Ovary (tissue), 9 donors: Measurements from ENCODE around the gene AFAP1L2. TPM values are rescaled to one million over a fixed set of nuclear protein-coding genes. Genes with fewer than 3 reads are reported as not detected.

Experiments
- DNase-seq, 5 donors: peaks; one replicate each; pipeline ENCODE4 v3.0.0-alpha.2; 2019 to 2020
- H3K27ac ChIP-seq, 2 donors: fragments of 200-600 bp; one replicate each; pipeline versions ENCODE4 v1.5.1 to v1.8.0; 2019 to 2022
- H3K27me3 ChIP-seq: fragments of 200-600 bp; one replicate; pipeline ENCODE4 v1.8.0; 2022
- H3K36me3 ChIP-seq: fragments of 200-600 bp; sonication (generic); one replicate; pipeline ENCODE4 v1.5.1; 2019
- H3K4me1 ChIP-seq: one replicate; pipeline ENCODE4 v1.8.1; 2013; ENCODE audit warnings: mild to moderate bottlenecking, moderate library complexity; ENCODE audit not compliant: insufficient read depth
- H3K4me3 ChIP-seq: fragments of 200-600 bp; sonication (generic); one replicate; pipeline ENCODE4 v1.5.1; 2017
- H3K9me3 ChIP-seq, 2 donors: fragments of 200-600 bp in 1 of 2; sonication (generic) in 1 of 2; one replicate each; pipeline versions ENCODE4 v1.5.1 to v1.8.1; 2013 to 2019; ENCODE audit warnings: mild to moderate bottlenecking in 1 of 2, moderate library complexity in 1 of 2
- EP300 ChIP-seq: sonication (generic); formaldehyde crosslinking; IDR thresholded peaks from one replicate; pipeline ENCODE4 v1.6.1; 2017; ENCODE audit warnings: antibody characterized with exemption
- POLR2A ChIP-seq: fragments of 450-650 bp; IDR thresholded peaks from one replicate; pipeline ENCODE4 v1.6.1; 2017; ENCODE audit warnings: antibody characterized with exemption, mild to moderate bottlenecking, moderate library complexity
- WGBS, 3 donors: extraction: QIAGEN DNeasy Blood & Tissue Kit in 1 of 3; methylation state at CpG; one replicate each; pipeline versions ENCODE4 v1.1.5 to v1.1.7; 2013 to 2017; 5-methylcytosine and 5-hydroxymethylcytosine counted together
- intact Hi-C, 4 donors: fragments of 100-400 bp; cut with DNase I; formaldehyde crosslinking; loops; one replicate each; pipeline versions ENCODE4 v1.11.0 to v1.15.1; 2022 to 2023
- polyA plus RNA-seq, 2 donors: library from polyadenylated mRNA; stranded (reverse); fragments of 200-250 nt in 1 of 2; fragments of 350-450 nt in 1 of 2; fragmentation: Illumina TruSeq in 1 of 2; extraction: RNeasy Lipid Tissue Mini Kit (QIAGEN cat#74804) in 1 of 2; gene quantifications; one replicate each; pipeline ENCODE4 v1.2.3, GENCODE V29; 2013 to 2014
- total RNA-seq, 7 donors: library from RNA; depleted of rRNA in 2 of 7; stranded (reverse); fragments of >200 nt in 2 of 7; fragmentation: NEBNext Ultra II Directional in 3 of 7; extraction: Animal tissue kit (Norgen Biotek cat#: 25700) in 3 of 7; gene quantifications; one replicate each; pipeline versions ENCODE4 v1.1.0 to v1.2.4, GENCODE V29; 2016 to 2023
- TF ChIP-seq, protein P1 (sequence below), 3 donors: fragments of 450-650 bp in 2 of 3; fragments of 200-600 bp in 1 of 3; IDR thresholded peaks; one replicate each; pipeline versions ENCODE4 v1.5.1 to v1.8.0; 2016 to 2022; ENCODE audit warnings: antibody characterized with exemption in 3 of 3, mild to moderate bottlenecking in 1 of 3
- donor health status: DM: no; HTN: no; CAD: no; lungs with moderate emphysema.
- donor health status: DM: no; HTN: no; CAD: no.
- donor health status: Bipolar disorder and iron deficiency.
- donor health status: DM: yes; HTN: yes; CAD: no.
- donor health status: DM: no; HTN: no; CAD: no.
- donor health status: DM: yes; HTN: yes; CAD: no.

The AFAP1L2 gene
- total and polyA plus RNA-seq, 9 donors, result 9.8 to 53.7 (median 23.3) TPM

DNA sequence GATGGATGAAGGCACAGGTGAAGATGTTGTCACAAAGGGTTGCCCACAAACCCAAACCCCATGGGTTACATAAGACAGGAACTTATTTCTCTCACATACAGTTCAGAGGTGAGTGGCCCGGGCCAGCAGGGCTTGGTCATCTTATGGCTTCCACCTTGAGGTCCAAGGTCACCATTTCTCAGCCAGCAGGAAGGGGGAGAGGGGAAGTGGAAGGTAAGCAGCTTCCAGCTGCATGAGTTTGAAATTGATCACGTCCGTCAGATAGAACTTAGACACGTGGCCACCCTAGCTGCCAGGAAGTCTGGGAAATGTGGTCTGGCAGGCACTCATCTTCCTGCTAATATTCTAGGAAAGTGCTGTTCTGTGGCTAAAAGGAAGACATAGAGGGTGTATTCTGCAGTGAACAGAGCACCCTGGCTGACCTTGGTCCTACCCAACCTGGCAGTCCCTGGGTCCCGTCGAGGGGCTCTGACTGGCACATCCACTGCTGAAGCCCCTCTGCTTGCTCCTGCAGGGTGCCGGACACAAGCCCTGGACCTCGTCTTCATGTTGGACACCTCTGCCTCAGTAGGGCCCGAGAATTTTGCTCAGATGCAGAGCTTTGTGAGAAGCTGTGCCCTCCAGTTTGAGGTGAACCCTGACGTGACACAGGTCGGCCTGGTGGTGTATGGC, 115.7 kb downstream of the AFAP1L2 start:
- TF ChIP-seq, protein P1, sequence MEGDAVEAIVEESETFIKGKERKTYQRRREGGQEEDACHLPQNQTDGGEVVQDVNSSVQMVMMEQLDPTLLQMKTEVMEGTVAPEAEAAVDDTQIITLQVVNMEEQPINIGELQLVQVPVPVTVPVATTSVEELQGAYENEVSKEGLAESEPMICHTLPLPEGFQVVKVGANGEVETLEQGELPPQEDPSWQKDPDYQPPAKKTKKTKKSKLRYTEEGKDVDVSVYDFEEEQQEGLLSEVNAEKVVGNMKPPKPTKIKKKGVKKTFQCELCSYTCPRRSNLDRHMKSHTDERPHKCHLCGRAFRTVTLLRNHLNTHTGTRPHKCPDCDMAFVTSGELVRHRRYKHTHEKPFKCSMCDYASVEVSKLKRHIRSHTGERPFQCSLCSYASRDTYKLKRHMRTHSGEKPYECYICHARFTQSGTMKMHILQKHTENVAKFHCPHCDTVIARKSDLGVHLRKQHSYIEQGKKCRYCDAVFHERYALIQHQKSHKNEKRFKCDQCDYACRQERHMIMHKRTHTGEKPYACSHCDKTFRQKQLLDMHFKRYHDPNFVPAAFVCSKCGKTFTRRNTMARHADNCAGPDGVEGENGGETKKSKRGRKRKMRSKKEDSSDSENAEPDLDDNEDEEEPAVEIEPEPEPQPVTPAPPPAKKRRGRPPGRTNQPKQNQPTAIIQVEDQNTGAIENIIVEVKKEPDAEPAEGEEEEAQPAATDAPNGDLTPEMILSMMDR (IDR thresholded peaks at IDR 0.05), result no peak
- TF ChIP-seq EP300, result no peak
- TF ChIP-seq POLR2A, result no peak
- no peak overlapping the region for H3K4me3 ChIP-seq
- WGBS, 3 donors, result 63 to 71% (median 69%) methylated on average over 9 to 11 of the region's 11 CpGs
- no peak for DNase-seq
- H3K36me3 ChIP-seq, result no peaks in the 10 kb centered on the region
- H3K27ac ChIP-seq, result no peak overlapping the region
- no peaks in the 10 kb centered on the region for H3K9me3 ChIP-seq
- no peaks in the 10 kb centered on the region for H3K4me1 ChIP-seq
- H3K27me3 ChIP-seq, result no peaks in the 10 kb centered on the region
- intact Hi-C loops, result no loop called here

DNA sequence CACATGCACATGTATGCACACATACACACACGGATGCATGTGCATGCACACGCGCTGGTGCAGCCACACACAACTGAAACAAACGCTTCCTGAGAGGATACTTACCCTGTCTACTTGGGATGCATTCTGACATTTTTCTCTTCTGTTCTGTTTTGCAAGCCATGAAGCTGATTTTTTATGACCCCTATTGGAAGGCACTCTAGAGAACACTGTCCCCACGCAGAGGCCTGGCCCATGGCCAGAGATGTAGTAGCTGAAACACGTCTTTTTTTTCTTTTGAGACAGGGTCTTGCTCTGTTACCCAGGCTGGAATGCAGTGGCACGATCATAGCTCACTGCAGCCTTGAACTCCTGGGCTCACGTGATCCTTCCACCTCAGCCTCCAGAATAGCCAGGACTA, 117.4 kb downstream of the AFAP1L2 start:
- WGBS, 3 donors, result 22 to 28% (median 26%) methylated on average over 8 of the region's 8 CpGs
- Histone ChIP-seq H3K4me1 (no peaks in the 10 kb centered on the region), H3K27me3 (no peaks in the 10 kb centered on the region), H3K4me3 (no peak overlapping the region), H3K36me3 (no peaks in the 10 kb centered on the region), H3K27ac (no peak overlapping the region), H3K9me3 (no peaks in the 10 kb centered on the region)
- TF ChIP-seq, protein P1 (IDR thresholded peaks at IDR 0.05), result no peak
- no peak for TF ChIP-seq EP300
- no peak for TF ChIP-seq POLR2A
- no peak for DNase-seq
- intact Hi-C loops, result no loop called here

DNA sequence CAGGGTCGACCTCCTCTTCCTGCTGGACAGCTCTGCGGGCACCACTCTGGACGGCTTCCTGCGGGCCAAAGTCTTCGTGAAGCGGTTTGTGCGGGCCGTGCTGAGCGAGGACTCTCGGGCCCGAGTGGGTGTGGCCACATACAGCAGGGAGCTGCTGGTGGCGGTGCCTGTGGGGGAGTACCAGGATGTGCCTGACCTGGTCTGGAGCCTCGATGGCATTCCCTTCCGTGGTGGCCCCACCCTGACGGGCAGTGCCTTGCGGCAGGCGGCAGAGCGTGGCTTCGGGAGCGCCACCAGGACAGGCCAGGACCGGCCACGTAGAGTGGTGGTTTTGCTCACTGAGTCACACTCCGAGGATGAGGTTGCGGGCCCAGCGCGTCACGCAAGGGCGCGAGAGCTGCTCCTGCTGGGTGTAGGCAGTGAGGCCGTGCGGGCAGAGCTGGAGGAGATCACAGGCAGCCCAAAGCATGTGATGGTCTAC, 118.3 kb downstream of the AFAP1L2 start:
- H3K4me3 ChIP-seq, result no peak overlapping the region
- no peaks in the 10 kb centered on the region for H3K9me3 ChIP-seq
- intact Hi-C loops, result no loop called here
- H3K4me1 ChIP-seq, result no peaks in the 10 kb centered on the region
- TF ChIP-seq EP300 (no peak), POLR2A (no peak)
- TF ChIP-seq, protein P1 (IDR thresholded peaks at IDR 0.05), result no peak
- no peaks in the 10 kb centered on the region for H3K27me3 ChIP-seq
- no peaks in the 10 kb centered on the region for H3K36me3 ChIP-seq
- no peak overlapping the region for H3K27ac ChIP-seq
- WGBS, 3 donors, result 79 to 87% (median 84%) methylated on average over 26 to 31 of the region's 31 CpGs
- DNase-seq, result no peak

DNA sequence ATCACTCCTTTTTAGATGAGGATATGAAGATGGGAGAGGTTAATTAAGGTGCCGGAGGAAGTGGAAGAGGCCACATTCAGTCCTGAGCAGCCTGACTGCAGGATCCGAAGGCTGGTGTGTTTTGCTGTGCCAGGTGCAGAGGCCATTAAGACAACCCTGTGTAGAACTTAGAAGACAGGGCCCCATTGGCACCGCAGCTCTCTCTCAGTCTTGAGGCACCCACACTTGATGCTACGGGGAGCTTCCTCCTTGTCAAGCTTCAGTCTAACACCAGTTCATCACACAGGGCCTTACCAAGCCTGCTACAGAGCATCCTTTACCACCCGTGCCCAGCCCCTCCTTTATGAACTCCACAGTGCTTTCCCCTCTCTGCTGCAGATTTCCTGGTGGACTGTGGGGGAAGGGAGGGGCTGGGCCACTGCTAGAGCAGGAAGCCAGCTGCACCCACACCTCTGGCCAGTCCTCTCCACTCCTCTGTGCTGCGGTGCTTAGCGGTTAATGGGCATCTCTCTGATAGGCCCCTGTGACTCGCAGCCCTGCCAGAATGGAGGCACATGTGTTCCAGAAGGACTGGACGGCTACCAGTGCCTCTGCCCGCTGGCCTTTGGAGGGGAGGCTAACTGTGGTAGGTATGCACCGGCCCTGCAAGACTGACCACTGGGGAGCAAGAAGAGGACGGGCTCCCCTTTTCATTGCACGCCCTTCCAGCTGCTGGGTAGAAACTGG, 119.8 kb downstream of the AFAP1L2 start:
- DNase-seq, result no peak
- no peak overlapping the region for H3K4me3 ChIP-seq
- H3K4me1 ChIP-seq, result no peaks in the 10 kb centered on the region
- WGBS, 3 donors, result 65 to 69% (median 66%) methylated on average over 13 of the region's 13 CpGs
- TF ChIP-seq POLR2A (no peak), EP300 (no peak)
- TF ChIP-seq, protein P1 (IDR thresholded peaks at IDR 0.05), result no peak
- no peak overlapping the region for H3K27ac ChIP-seq
- no peaks in the 10 kb centered on the region for H3K36me3 ChIP-seq
- H3K27me3 ChIP-seq, result no peaks in the 10 kb centered on the region
- intact Hi-C loops, result no loop called here
- H3K9me3 ChIP-seq, result no peaks in the 10 kb centered on the region
